GM03348 (cell line): ENCODE results near the gene PPP2R2D.
A peak's percentile ranks its signal among the peaks of the same experiment; 100 is the strongest.

Experiments used
- DNase-seq: peaks from one replicate; pipeline ENCODE4 v3.0.0; 2012; ENCODE audit warnings: low spot score

PPP2R2D gene

DNA sequence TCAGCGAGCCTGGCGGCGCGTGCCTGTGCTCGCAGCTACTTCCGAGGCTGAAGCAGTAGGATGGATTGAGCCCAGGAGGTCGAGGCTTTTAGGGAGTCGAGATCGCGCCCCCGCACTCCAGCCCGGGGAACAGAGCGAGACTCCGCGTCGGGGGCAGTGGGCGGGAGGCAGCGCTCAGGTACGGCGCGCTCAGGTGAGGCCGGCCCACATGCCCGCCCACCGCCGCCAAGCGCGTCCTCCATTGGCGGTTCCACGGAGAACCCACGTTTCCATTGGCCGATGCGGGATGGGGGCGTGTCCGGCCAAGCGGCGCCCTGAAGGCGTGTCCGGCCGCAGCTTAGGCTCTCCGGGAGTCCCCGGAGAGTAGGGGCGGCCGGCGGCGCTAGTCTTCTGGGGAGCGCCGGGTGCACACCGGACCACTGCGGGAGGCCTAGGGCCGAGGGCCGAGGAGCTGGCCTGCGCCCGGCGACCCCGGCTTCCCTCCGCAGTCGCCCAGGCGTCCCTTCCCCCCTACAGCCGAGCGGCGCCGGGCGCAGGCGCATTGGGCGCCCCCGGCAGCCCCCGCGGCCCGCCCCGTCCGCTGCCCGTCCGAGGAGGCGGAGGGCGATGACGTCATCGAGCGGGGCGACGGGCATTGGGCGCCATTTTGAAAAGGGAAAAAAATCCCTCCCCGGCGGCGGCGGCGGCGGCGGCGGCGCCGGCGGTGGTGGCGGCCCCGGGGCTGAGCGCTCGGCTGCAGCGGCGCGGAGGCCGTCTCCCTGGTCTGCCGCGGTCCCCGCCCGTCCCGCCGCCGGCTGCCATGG, at the start of gene PPP2R2D:
TSS of gene PPP2R2D (plus strand) at position 659 of the 803 bp plus-strand sequence. CDS start at position 800, 141 bp downstream.
- DNase-seq, result peak; percentile 100

DNA sequence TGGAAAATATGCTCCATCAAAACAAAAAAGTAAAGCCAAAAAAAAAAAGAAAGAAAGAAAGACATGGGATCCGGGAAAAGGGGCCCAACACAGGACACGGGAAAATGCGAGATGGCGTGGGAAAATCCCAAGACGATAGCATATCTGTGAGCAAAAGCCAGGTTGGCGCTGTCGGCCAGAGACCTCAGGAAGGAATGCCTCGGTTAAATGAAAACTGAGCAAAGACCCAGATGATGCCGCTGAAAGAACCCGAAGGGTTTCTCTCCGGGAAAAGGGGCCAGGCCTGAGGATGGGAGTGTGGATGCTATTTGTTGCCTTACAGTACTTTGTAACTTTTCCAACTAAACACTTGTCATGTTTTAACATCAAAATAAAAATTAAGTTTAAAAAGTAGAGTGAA, 49.5 kb upstream of the PPP2R2D start:
- no peak for DNase-seq

DNA sequence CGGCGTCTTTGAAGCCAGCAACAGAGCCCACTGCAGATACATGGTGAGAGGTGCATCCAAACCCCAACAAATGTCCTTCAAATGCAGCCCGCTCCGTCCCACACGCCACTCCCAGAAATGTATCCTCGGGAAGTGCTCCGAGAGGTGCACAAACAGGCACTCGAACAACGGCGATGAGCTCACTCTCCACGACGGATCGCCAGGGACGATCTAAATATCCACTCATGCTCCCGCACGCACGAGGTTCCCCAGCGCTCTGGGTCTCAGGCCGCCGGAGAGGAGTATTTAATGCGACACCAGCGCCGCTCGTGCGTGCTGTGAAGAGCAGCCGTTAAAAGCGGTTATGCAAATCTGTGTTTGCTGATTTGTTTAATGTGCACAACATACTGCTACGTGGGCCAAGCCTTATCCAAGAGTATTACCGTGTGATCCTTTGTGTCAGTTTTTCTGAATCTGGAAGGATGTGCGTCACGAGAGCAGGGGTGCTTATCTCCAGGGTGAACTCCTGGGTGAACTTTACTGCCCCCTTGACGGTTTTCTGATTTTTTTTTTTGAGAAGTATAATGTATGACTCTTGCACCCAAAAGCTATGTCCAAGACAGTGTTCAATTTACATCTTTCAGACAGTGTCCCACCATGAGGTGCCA, 48.5 kb upstream of the PPP2R2D start:
- DNase-seq, result no peak

DNA sequence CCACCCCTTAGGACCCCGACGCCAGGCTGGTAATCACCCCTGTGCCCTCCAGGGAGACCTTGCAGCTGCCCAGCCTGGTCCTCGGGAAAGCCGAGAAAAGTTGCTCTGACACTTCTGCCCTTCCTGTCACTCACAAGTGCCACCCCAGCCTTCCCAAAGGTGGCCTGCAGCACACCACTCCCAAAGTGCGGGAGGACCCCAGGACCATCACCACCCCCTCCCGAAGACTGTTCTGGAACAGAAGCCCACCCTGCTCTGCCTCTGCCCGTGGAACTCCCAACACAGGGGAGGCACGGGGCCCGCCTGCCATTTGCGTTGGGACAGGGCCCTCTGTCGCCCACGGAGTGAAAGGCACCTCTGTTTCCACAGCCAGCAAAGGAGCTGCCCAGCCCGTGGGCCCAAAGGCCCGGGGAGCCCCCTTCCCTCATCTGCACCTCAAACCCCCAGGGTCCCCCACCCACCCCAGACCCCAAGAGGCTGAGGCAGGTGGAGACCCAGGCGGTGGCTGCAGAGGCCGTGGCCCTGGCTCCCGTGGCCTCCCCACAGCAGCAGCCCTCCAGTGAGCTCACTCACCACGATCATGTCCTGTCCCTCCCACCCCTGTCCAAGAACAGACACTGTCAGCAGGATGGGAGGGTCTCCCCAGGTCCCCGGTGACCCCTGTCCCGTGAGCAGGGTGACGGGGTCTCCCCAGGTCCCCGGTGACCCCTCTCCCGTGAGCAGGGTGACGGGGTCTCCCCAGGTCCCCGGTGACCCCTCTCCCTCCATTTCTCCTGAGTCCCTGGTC, 47.8 kb upstream of the PPP2R2D start:
- DNase-seq, result no peak

DNA sequence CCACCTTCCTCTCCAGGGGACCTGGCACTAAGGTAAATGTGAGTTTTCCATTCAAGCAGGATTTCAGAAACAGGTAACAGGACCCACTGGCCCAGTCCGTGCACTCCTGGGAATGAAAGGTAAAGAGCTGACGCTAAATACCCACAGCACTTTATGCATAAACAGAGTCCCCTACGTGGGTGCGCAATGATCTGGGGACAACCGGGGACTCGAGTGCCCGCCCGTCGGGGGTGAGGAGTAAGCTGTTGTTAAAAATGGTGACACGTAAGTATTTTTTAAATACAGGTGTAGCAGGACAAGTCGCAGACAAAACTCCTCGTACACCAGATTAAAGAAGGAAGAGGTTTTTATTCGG, 47.2 kb upstream of the PPP2R2D start:
- DNase-seq, result no peak

DNA sequence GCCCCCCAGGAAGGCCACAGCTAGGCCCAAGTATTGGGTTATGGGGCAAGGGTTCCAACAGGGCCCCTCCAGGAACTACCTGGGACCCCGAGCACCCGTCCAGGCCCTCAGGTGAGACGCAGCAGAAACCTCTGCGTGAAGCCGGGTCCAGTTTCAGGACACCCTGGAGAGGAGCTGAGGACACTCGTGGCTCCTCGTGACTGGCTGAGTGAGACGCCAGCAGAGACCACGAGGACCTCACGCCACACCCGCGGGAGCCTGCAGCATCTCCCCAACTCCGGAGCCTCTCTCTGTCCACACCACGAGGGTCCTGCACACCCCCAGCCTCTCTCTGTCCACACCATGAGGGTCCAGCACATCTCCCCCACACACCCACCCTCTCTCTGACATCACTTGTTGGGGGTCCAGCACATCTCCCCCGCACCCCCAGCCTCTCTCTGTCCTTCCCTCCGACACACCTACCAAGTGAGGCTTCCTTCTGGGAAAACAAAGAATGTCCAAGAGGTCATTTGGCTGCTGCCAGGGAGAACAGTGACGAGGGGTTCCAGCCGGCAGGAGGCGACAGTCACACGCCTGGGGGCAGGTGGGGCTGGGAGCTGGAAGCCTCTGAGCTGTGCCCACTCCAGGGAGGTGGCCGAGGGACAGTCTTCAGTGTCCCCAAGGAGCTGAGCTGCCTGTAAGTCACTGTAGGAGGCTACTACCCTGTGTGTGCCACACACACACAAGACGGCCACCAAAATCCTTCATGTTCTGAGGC, 46.1 kb upstream of the PPP2R2D start:
- DNase-seq, result no peak

GRCh38 chr10:131855461-131856401, 45.1 kb upstream of the PPP2R2D start:
- DNase-seq, result no peak

- DNase-seq, result no peak
These were observed 44.2 kb upstream of the PPP2R2D start for GRCh38 chr10:131856441-131857094.

GRCh38 chr10:131857156-131858117, 43.4 kb upstream of the PPP2R2D start:
- DNase-seq, result no peak

- DNase-seq, result no peak
These were observed 42.7 kb upstream of the PPP2R2D start for GRCh38 chr10:131858118-131858515.

DNA sequence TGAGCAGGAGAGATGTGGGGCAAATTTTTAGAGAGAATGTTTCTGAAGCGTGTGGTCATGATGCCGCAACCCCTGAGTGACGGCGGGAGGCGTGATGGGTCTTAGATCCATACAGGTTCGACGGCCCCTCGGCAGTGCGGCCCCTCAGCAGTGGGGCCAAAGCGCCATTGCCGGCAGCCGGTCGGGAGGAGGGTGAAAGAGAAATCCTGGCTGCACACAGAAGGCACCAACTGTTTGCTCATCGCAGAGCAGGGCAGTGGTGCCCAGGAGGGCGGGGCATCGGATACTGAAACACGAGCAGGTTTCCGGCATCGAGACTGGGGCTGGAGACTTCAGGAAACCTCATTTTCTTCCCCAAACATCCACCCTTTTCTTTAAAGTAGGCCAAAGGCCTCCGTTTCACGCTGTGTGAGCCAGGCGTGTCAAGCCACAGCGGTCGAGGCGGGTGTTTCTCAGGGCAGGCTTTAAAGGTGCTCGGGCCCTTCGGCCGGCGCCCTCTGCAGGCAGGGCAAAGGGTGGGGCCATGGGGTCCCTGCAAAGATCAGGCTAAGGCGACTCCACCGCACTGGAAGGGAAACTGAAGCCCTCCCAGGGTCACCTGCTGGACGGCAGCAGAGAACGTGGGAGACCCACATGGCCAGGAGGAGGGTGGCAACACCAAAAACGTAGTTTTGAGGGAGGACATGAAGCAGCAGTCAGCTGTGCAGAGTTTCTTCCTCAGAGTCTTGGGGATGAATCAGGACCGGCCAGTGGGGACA, 42.0 kb upstream of the PPP2R2D start:
- no peak for DNase-seq

- DNase-seq, result no peak
These were observed 41.3 kb upstream of the PPP2R2D start for GRCh38 chr10:131859341-131860020.

- DNase-seq, result no peak
These were observed 40.5 kb upstream of the PPP2R2D start for GRCh38 chr10:131860311-131860710.

GRCh38 chr10:131860806-131861440, 39.9 kb upstream of the PPP2R2D start:
- DNase-seq, result no peak

DNA sequence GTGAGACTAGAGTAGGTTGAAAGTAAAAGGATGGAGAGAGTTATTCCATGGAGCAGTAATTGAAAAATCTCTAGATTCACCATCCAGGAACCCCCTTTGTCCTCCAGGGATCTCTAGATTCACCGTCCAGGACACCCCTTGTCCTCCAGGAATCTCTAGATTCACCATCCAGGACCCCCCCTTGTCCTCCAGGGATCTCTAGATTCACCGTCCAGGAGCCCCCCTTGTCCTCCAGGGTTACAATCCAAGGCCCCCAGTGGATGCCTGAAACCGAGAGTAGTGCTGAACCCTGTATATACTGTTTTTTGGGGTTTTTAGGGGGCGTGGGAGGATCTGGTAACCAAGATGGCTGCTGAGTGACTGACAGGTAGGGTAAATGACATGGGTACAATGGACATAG, 38.3 kb upstream of the PPP2R2D start:
- no peak for DNase-seq

DNA sequence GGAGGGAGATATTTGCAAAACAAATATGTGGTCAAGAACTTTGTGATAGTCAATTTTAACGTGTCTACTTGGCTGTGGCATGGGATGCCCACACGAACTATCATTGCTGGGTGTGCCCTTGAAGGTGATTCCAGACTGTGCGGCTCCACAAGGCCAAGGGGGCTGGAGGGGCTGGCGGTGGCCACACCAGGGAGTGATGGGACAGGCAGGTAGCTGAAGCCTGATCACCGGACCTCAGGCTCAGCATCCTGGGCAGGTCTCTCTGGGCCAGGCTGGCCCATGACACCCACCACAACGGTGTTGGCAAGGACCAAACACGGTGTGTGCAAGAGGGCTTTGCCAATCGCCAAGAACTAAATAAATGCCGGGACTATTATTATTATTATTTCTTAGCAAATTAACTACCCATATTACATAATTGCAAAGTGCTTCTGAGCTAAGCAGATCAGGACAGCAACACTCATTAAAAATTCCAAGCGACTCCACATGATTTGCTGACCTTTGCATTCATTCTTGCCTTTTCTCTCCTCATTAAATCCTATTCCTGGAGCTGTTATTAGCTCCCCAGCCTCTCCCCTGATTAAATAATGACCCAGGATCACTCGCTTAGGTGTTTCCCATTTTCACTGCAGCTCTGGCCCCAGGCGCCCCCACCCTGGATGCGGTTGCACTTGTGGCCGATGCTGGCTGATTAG, 35.4 kb upstream of the PPP2R2D start:
- DNase-seq, result no peak

DNA sequence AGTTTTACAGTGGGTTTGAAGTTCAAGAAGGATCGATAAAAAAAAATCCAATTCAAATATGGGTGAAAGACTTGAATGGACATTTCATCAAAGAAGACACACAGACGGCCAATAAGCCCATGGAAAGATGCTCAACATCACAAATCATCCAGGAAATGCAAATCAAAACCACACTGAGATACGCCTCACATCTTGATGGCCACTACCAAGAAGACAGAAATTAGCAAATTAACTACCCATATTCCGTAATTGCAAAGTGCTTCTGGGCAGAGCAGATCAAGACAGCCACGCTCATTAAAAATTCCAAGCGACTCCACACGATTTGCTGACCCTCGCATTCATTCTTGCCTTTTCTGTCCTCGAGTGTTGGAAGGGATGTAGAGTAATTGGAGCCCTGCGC, 34.1 kb upstream of the PPP2R2D start:
- no peak for DNase-seq
